HEK293 (cell line): ENCODE data around the gene GUF1.
A peak's percentile ranks its signal among the peaks of the same experiment; 100 is the strongest.

Experiments used
- CTCF ChIA-PET: fragments of 350-600 bp; formaldehyde crosslinking; extraction: SDS; loops from one replicate; lab custom pipeline; 2021; ENCODE audit warnings: antibody characterized with exemption; lab: Yijun Ruan, JAX
- POLR2A ChIA-PET: fragments of 300-600 bp; formaldehyde crosslinking; extraction: SDS; loops from one replicate; lab custom pipeline; 2020; ENCODE audit warnings: antibody characterized with exemption, inconsistent platforms; lab: Yijun Ruan, JAX
- H3K27ac ChIP-seq: fragments of 200-500 bp; sonication (Bioruptor generic); 2 replicates; pipeline ENCODE4 v1.5.1; 2014; ENCODE audit warnings: low read depth, low read length, control low read depth, inconsistent platforms; ENCODE audit errors: extremely low read depth
- H3K36me3 ChIP-seq, 2 experiments: fragments of 200-500 bp in 1 of 2; sonication (Bioruptor generic) in 1 of 2; 1 replicate in 1 of 2; 2 replicates in 1 of 2; pipeline ENCODE4 v1.5.1; 2014 to 2017; ENCODE audit warnings: inconsistent platforms in 2 of 2, low read length in 2 of 2; ENCODE audit not compliant: control insufficient read depth in 2 of 2, insufficient read depth in 1 of 2
- H3K4me1 ChIP-seq: fragments of 200-500 bp; sonication (Bioruptor generic); 2 replicates; pipeline ENCODE4 v1.5.1; 2014; ENCODE audit warnings: mild to moderate bottlenecking, low read length, inconsistent platforms; ENCODE audit not compliant: control insufficient read depth, insufficient read depth
- H3K4me3 ChIP-seq: 2 replicates; pipeline ENCODE4 v1.5.1; 2011; ENCODE audit warnings: low read depth, mild to moderate bottlenecking, control low read depth, low read length, moderate library complexity
- H3K9me3 ChIP-seq: fragments of 200-500 bp; sonication (Bioruptor generic); 2 replicates; pipeline ENCODE4 v1.5.1; 2014; ENCODE audit warnings: low read depth, low read length, inconsistent platforms; ENCODE audit not compliant: control insufficient read depth, insufficient read depth
- GLIS1 ChIP-seq: fragments of 450-650 bp; formaldehyde crosslinking; IDR thresholded peaks from 2 replicates; pipeline ENCODE4 v1.5.1; 2016; ENCODE audit warnings: missing biosample characterization, missing genetic modification characterization
- HOXA7 ChIP-seq: sonication (generic); formaldehyde crosslinking; IDR thresholded peaks from 2 replicates; pipeline ENCODE4 v1.8.1; 2022; ENCODE audit warnings: missing genetic modification reagents, borderline replicate concordance
- KLF10 ChIP-seq: fragments of 450-650 bp; IDR thresholded peaks from 2 replicates; pipeline ENCODE4 v1.5.1; 2018; ENCODE audit warnings: missing biosample characterization, mild to moderate bottlenecking, missing genetic modification characterization
- SCRT2 ChIP-seq: fragments of 450-650 bp; formaldehyde crosslinking; IDR thresholded peaks from 2 replicates; pipeline ENCODE4 v1.5.1; 2016; ENCODE audit warnings: missing biosample characterization, missing genetic modification characterization
- WT1 ChIP-seq: fragments of 450-650 bp; formaldehyde crosslinking; IDR thresholded peaks from 2 replicates; pipeline ENCODE4 v1.5.1; 2016; ENCODE audit warnings: missing biosample characterization, missing genetic modification characterization
- ZBTB17 ChIP-seq: fragments of 450-650 bp; formaldehyde crosslinking; IDR thresholded peaks from 2 replicates; pipeline ENCODE4 v1.5.1; 2016; ENCODE audit warnings: missing biosample characterization, missing genetic modification characterization
- ZBTB21 ChIP-seq: fragments of 450-650 bp; formaldehyde crosslinking; IDR thresholded peaks from 2 replicates; pipeline ENCODE4 v1.5.1; 2017; ENCODE audit warnings: missing biosample characterization, missing genetic modification characterization
- ZBTB7A ChIP-seq: fragments of 450-650 bp; formaldehyde crosslinking; IDR thresholded peaks from 2 replicates; pipeline ENCODE4 v1.5.1; 2016; ENCODE audit warnings: low read depth, missing biosample characterization, missing genetic modification characterization
- ZFP3 ChIP-seq: fragments of 450-650 bp; formaldehyde crosslinking; IDR thresholded peaks from 2 replicates; pipeline ENCODE4 v1.5.1; 2016; ENCODE audit warnings: low read depth, missing biosample characterization, missing genetic modification characterization
- ZFP37 ChIP-seq: fragments of 450-650 bp; formaldehyde crosslinking; IDR thresholded peaks from 2 replicates; pipeline ENCODE4 v1.5.1; 2016; ENCODE audit warnings: missing biosample characterization, missing genetic modification characterization
- ZNF155 ChIP-seq: fragments of 450-650 bp; formaldehyde crosslinking; IDR thresholded peaks from 2 replicates; pipeline ENCODE4 v1.5.1; 2016; ENCODE audit warnings: missing biosample characterization, missing genetic modification characterization
- ZNF292 ChIP-seq: fragments of 450-650 bp; formaldehyde crosslinking; IDR thresholded peaks from 2 replicates; pipeline ENCODE4 v1.5.1; 2016; ENCODE audit warnings: low read depth, missing biosample characterization, missing genetic modification characterization, borderline replicate concordance
- ZNF335 ChIP-seq: fragments of 450-650 bp; formaldehyde crosslinking; conservative IDR thresholded peaks from 2 replicates; pipeline ENCODE4 v1.5.1; 2016; ENCODE audit warnings: missing biosample characterization, missing genetic modification characterization
- ZNF529 ChIP-seq: fragments of 450-650 bp; formaldehyde crosslinking; IDR thresholded peaks from 2 replicates; pipeline ENCODE4 v1.5.1; 2017; ENCODE audit warnings: missing genetic modification characterization, missing biosample characterization; ENCODE audit not compliant: insufficient replicate concordance
- ZNF600 ChIP-seq: fragments of 450-650 bp; formaldehyde crosslinking; IDR thresholded peaks from 2 replicates; pipeline ENCODE4 v1.5.1; 2016; ENCODE audit warnings: missing biosample characterization, missing genetic modification characterization
- TF ChIP-seq, protein P1 (sequence below): fragments of 450-650 bp; formaldehyde crosslinking; IDR thresholded peaks from 2 replicates; pipeline ENCODE4 v1.5.1; 2016; ENCODE audit warnings: missing biosample characterization, missing genetic modification characterization
- TF ChIP-seq, protein P2 (sequence below): fragments of 450-650 bp; formaldehyde crosslinking; IDR thresholded peaks from 2 replicates; pipeline ENCODE4 v1.5.1; 2016; ENCODE audit warnings: missing biosample characterization, missing genetic modification characterization
- TF ChIP-seq, protein P3 (sequence below): fragments of 450-650 bp; formaldehyde crosslinking; IDR thresholded peaks from 2 replicates; pipeline ENCODE4 v1.5.1; 2017; ENCODE audit warnings: missing biosample characterization, missing genetic modification characterization
- TF ChIP-seq, protein P4 (sequence below): fragments of 450-650 bp; formaldehyde crosslinking; IDR thresholded peaks from 2 replicates; pipeline ENCODE4 v1.5.1; 2016; ENCODE audit warnings: missing biosample characterization, missing genetic modification characterization
- TF ChIP-seq, protein P5 (sequence below): fragments of 450-650 bp; formaldehyde crosslinking; conservative IDR thresholded peaks from 2 replicates; pipeline ENCODE4 v1.5.1; 2016; ENCODE audit warnings: low read depth, missing biosample characterization, missing genetic modification characterization
- TF ChIP-seq, protein P6 (sequence below): fragments of 450-650 bp; formaldehyde crosslinking; IDR thresholded peaks from 2 replicates; pipeline ENCODE4 v1.5.1; 2016; ENCODE audit warnings: missing biosample characterization, missing genetic modification characterization

GUF1 gene, protein sequence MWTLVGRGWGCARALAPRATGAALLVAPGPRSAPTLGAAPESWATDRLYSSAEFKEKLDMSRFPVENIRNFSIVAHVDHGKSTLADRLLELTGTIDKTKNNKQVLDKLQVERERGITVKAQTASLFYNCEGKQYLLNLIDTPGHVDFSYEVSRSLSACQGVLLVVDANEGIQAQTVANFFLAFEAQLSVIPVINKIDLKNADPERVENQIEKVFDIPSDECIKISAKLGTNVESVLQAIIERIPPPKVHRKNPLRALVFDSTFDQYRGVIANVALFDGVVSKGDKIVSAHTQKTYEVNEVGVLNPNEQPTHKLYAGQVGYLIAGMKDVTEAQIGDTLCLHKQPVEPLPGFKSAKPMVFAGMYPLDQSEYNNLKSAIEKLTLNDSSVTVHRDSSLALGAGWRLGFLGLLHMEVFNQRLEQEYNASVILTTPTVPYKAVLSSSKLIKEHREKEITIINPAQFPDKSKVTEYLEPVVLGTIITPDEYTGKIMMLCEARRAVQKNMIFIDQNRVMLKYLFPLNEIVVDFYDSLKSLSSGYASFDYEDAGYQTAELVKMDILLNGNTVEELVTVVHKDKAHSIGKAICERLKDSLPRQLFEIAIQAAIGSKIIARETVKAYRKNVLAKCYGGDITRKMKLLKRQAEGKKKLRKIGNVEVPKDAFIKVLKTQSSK

DNA sequence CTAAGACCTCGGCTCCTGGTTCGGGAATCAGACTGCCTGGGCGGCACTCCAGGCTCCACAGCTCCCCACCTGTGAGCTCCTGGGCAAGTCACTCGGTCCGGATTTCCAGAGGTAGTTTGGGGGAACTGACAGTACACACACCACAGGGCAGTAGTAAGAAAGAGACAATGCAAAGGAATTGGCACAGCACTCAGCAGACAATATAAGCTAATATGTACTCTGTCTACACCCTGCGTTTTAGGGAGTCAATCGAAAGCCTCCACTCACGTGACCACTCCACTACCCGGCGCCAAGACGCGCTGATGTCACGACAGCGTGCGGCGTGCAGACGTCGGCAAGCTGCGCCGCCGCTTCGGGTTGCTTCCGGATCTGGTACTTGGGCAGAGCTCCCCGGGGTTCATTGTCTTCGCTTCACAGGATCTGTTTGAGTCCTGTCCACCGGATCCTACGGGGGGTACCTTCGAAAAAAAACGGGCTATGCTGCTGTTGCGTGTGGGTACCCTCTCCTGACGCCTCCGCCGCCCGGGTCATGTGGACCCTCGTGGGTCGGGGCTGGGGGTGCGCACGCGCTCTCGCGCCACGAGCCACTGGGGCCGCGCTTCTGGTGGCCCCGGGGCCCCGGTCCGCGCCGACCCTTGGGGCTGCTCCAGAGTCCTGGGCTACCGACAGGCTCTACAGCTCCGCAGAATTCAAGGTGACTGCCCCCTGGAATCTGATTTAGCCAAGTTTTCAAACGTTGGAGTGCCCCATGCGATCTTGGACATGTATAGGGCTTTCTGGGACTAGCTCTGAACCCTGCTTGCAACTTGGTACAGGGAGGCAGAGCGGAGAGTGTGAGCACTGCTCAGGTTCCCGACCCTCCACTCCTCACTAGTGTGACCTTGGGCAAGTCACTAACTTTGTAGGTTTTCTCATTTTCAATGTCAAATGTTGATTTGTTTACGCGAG is at the start of gene GUF1:
Gene GUF1, plus strand, starts transcription at position 327 of the 948 bp plus-strand sequence. Its CDS starts 203 bp downstream, at position 530.
- ChIA-PET POLR2A (interaction anchor here (0.7 to 2.2 kb wide), 3 partner anchors 10 to 230 kb away, joined by 3 to 16 read pairs (median 9); partner anchors contain the start of genes GNPDA2 and KCTD8), CTCF (interaction anchor here (0.5 kb wide), 1 partner anchor 867 kb away, joined by 5 read pairs; no protein-coding TSS in a partner anchor)
- peak within 1 kb of the TSS; percentile 84 for H3K4me3 ChIP-seq
- TF ChIP-seq, protein P1, sequence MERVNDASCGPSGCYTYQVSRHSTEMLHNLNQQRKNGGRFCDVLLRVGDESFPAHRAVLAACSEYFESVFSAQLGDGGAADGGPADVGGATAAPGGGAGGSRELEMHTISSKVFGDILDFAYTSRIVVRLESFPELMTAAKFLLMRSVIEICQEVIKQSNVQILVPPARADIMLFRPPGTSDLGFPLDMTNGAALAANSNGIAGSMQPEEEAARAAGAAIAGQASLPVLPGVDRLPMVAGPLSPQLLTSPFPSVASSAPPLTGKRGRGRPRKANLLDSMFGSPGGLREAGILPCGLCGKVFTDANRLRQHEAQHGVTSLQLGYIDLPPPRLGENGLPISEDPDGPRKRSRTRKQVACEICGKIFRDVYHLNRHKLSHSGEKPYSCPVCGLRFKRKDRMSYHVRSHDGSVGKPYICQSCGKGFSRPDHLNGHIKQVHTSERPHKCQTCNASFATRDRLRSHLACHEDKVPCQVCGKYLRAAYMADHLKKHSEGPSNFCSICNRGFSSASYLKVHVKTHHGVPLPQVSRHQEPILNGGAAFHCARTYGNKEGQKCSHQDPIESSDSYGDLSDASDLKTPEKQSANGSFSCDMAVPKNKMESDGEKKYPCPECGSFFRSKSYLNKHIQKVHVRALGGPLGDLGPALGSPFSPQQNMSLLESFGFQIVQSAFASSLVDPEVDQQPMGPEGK (tag by site-specific recombination): peak; percentile 44
- TF ChIP-seq HOXA7 (no peak), KLF10 (tag by site-specific recombination) (no peak), ZFP37 (tag by site-specific recombination) (peak; percentile 22; the same call in 1 of the 2 replicates), ZNF600 (tag by site-specific recombination) (peak; percentile 76), SCRT2 (tag by site-specific recombination) (peak; percentile 84), ZNF529 (tag by site-specific recombination) (no peak), ZNF335 (peak; percentile 56; the same call in 1 of the 2 replicates), ZBTB7A (no peak), ZFP3 (tag by site-specific recombination) (no peak), ZBTB21 (tag by site-specific recombination) (peak; percentile 83), WT1 (peak; percentile 36; the same call in 1 of the 2 replicates), ZNF155 (no peak), ZBTB17 (tag by site-specific recombination) (0 out of 2 replicates have a peak, but pooled peaks have one; percentile 29), ZNF292 (tag by site-specific recombination) (no peak), GLIS1 (0 out of 2 replicates have a peak, but pooled peaks have one; percentile 27)
- TF ChIP-seq, protein P2, sequence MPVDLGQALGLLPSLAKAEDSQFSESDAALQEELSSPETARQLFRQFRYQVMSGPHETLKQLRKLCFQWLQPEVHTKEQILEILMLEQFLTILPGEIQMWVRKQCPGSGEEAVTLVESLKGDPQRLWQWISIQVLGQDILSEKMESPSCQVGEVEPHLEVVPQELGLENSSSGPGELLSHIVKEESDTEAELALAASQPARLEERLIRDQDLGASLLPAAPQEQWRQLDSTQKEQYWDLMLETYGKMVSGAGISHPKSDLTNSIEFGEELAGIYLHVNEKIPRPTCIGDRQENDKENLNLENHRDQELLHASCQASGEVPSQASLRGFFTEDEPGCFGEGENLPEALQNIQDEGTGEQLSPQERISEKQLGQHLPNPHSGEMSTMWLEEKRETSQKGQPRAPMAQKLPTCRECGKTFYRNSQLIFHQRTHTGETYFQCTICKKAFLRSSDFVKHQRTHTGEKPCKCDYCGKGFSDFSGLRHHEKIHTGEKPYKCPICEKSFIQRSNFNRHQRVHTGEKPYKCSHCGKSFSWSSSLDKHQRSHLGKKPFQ: no peak
- TF ChIP-seq, protein P3, sequence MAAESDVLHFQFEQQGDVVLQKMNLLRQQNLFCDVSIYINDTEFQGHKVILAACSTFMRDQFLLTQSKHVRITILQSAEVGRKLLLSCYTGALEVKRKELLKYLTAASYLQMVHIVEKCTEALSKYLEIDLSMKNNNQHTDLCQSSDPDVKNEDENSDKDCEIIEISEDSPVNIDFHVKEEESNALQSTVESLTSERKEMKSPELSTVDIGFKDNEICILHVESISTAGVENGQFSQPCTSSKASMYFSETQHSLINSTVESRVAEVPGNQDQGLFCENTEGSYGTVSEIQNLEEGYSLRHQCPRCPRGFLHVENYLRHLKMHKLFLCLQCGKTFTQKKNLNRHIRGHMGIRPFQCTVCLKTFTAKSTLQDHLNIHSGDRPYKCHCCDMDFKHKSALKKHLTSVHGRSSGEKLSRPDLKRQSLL (tag by site-specific recombination): no peak
- TF ChIP-seq, protein P4, sequence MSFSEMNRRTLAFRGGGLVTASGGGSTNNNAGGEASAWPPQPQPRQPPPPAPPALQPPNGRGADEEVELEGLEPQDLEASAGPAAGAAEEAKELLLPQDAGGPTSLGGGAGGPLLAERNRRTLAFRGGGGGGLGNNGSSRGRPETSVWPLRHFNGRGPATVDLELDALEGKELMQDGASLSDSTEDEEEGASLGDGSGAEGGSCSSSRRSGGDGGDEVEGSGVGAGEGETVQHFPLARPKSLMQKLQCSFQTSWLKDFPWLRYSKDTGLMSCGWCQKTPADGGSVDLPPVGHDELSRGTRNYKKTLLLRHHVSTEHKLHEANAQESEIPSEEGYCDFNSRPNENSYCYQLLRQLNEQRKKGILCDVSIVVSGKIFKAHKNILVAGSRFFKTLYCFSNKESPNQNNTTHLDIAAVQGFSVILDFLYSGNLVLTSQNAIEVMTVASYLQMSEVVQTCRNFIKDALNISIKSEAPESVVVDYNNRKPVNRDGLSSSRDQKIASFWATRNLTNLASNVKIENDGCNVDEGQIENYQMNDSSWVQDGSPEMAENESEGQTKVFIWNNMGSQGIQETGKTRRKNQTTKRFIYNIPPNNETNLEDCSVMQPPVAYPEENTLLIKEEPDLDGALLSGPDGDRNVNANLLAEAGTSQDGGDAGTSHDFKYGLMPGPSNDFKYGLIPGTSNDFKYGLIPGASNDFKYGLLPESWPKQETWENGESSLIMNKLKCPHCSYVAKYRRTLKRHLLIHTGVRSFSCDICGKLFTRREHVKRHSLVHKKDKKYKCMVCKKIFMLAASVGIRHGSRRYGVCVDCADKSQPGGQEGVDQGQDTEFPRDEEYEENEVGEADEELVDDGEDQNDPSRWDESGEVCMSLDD (tag by site-specific recombination): peak; percentile 75; the same call in 1 of the 2 replicates
- TF ChIP-seq, protein P5, sequence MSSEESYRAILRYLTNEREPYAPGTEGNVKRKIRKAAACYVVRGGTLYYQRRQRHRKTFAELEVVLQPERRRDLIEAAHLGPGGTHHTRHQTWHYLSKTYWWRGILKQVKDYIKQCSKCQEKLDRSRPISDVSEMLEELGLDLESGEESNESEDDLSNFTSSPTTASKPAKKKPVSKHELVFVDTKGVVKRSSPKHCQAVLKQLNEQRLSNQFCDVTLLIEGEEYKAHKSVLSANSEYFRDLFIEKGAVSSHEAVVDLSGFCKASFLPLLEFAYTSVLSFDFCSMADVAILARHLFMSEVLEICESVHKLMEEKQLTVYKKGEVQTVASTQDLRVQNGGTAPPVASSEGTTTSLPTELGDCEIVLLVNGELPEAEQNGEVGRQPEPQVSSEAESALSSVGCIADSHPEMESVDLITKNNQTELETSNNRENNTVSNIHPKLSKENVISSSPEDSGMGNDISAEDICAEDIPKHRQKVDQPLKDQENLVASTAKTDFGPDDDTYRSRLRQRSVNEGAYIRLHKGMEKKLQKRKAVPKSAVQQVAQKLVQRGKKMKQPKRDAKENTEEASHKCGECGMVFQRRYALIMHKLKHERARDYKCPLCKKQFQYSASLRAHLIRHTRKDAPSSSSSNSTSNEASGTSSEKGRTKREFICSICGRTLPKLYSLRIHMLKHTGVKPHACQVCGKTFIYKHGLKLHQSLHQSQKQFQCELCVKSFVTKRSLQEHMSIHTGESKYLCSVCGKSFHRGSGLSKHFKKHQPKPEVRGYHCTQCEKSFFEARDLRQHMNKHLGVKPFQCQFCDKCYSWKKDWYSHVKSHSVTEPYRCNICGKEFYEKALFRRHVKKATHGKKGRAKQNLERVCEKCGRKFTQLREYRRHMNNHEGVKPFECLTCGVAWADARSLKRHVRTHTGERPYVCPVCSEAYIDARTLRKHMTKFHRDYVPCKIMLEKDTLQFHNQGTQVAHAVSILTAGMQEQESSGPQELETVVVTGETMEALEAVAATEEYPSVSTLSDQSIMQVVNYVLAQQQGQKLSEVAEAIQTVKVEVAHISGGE (tag by site-specific recombination): peak; percentile 35; the same call in 1 of the 2 replicates
- TF ChIP-seq, protein P6, sequence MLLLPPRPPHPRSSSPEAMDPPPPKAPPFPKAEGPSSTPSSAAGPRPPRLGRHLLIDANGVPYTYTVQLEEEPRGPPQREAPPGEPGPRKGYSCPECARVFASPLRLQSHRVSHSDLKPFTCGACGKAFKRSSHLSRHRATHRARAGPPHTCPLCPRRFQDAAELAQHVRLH (tag by site-specific recombination): peak; percentile 94

More for the DNA sequence above, at the start of gene GUF1:
- no peaks in the 10 kb centered on the region for H3K9me3 ChIP-seq
- peaks cover 7 to 26% of the 10 kb centered on the region in 2 experiments; a peak in 2 of 3 replicates for H3K36me3 ChIP-seq
- H3K4me1 ChIP-seq: no peaks in the 10 kb centered on the region
- peak within 1 kb of the TSS; percentile 6; the same call in 1 of the 2 replicates for H3K27ac ChIP-seq
